PC-3 (cell line): ENCODE measurements around the gene CEP85.

Source experiments
- CTCF ChIP-seq: fragments of 300-600 bp; sonication (generic); conservative IDR thresholded peaks from 2 replicates; pipeline ENCODE4 v1.5.1; 2017; ENCODE audit warnings: antibody characterized with exemption, low read depth, mild to moderate bottlenecking, low read length
- EZH2 ChIP-seq: fragments of 300-600 bp; sonication (generic); IDR thresholded peaks from one replicate; pipeline ENCODE4 v1.6.1; 2017; ENCODE audit warnings: antibody characterized with exemption, mild to moderate bottlenecking, low read length; ENCODE audit not compliant: unreplicated experiment
- EZH2phosphoT487 ChIP-seq: fragments of 300-600 bp; sonication (generic); IDR thresholded peaks from 2 replicates; pipeline ENCODE4 v1.6.1; 2018; ENCODE audit warnings: mild to moderate bottlenecking, antibody characterized with exemption, low read length, borderline replicate concordance

- no peak for TF ChIP-seq CTCF
- TF ChIP-seq EZH2, result no peak
- TF ChIP-seq EZH2phosphoT487, result no peak
Observed at GRCh38 chr1:26290882-26291261, 56.9 kb downstream of the CEP85 start.
